ENCODE results near the gene CDH26. TPM values are rescaled to one million over a fixed set of nuclear protein-coding genes. Genes with fewer than 3 reads are reported as not detected.

CDH26 gene
- polyA plus RNA-seq, 1 donor (not counting 4 experiments of a cell fraction or from before 2014, with no cell fraction given), result 1.1 TPM

DNA sequence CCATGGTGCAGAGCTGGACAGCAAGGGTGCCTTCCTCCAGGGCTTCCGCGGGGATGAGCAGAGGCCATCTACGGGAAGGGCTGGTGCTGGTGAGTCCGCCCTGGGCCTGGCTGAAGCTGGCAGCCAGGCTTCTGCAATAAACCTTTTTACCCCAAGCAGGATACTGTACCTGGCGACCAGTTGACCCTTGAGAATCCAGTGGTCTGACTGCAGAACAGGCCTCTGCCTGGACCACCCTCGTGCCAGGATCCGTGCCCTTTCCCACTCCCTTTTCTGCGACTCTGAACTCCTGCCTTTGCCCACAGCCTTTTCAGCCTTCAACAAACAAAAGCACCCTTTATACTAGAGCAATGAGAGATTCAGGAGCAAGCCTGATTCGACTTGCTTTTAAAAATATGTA is 18.9 kb downstream of the CDH26 start:
- no peaks in the 10 kb centered on the region for H3K9me3 ChIP-seq (ENCODE audit: control insufficient read depth, low read depth, low read length)
- no peaks in the 10 kb centered on the region for H4K20me1 ChIP-seq (ENCODE audit: control insufficient read depth, extremely low read depth, insufficient read depth, low read length)
- no peak overlapping the region for H3K9ac ChIP-seq (ENCODE audit: control insufficient read depth, extremely low read depth, insufficient read depth, low read length)
- no peak overlapping the region for H3K27ac ChIP-seq (ENCODE audit: control insufficient read depth, insufficient read depth, low read length)
- H3K79me2 ChIP-seq (ENCODE audit: control insufficient read depth, insufficient read depth, low read length), result no peaks in the 10 kb centered on the region
- H3K36me3 ChIP-seq (ENCODE audit: control insufficient read depth in 2 of 2, extremely low read depth in 1 of 2, insufficient read depth in 2 of 2, low read length in 2 of 2), result no peaks in the 10 kb centered on the region
- H3K4me2 ChIP-seq (ENCODE audit: control insufficient read depth, extremely low read depth, insufficient read depth, low read depth, low read length), result no peak overlapping the region
- no peaks in the 10 kb centered on the region for H3K27me3 ChIP-seq (ENCODE audit: control insufficient read depth, extremely low read depth, insufficient read depth, low read length)
- H3K4me1 ChIP-seq (ENCODE audit: control insufficient read depth, extremely low read depth, insufficient read depth, low read length), result peaks cover 12% of the 10 kb centered on the region
- no peak for DNase-seq (ENCODE audit: low read depth, low spot score)
- FAIRE-seq, result no peak
- dilution Hi-C loops (cut with MboI; ENCODE audit: extremely low pct_ligation_motif_present, low sequenced_read_pairs), result no loop called here
- no peak for TF ChIP-seq EZH2 (IDR thresholded peaks at IDR 0.05; ENCODE audit: low read length)
- TF ChIP-seq, protein P1, sequence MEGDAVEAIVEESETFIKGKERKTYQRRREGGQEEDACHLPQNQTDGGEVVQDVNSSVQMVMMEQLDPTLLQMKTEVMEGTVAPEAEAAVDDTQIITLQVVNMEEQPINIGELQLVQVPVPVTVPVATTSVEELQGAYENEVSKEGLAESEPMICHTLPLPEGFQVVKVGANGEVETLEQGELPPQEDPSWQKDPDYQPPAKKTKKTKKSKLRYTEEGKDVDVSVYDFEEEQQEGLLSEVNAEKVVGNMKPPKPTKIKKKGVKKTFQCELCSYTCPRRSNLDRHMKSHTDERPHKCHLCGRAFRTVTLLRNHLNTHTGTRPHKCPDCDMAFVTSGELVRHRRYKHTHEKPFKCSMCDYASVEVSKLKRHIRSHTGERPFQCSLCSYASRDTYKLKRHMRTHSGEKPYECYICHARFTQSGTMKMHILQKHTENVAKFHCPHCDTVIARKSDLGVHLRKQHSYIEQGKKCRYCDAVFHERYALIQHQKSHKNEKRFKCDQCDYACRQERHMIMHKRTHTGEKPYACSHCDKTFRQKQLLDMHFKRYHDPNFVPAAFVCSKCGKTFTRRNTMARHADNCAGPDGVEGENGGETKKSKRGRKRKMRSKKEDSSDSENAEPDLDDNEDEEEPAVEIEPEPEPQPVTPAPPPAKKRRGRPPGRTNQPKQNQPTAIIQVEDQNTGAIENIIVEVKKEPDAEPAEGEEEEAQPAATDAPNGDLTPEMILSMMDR (optimal IDR thresholded peaks at IDR 0.05 in 1 of 3, IDR thresholded peaks at IDR 0.05 in 1 of 3, conservative IDR thresholded peaks at IDR 0.05 in 1 of 3; ENCODE audit: extremely low read depth in 1 of 3, insufficient read depth in 2 of 3, low read length in 3 of 3), result no peak
- H3K4me3 ChIP-seq (ENCODE audit: control insufficient read depth in 2 of 3, extremely low read depth in 1 of 3, insufficient read depth in 2 of 3, low read depth in 1 of 3, low read length in 3 of 3), result no peak overlapping the region
- H2AFZ ChIP-seq (ENCODE audit: control insufficient read depth, low read length), result no peak overlapping the region
- H3K9me1 ChIP-seq (ENCODE audit: control insufficient read depth, extremely low read depth, insufficient read depth, low read length), result no peaks in the 10 kb centered on the region

DNA sequence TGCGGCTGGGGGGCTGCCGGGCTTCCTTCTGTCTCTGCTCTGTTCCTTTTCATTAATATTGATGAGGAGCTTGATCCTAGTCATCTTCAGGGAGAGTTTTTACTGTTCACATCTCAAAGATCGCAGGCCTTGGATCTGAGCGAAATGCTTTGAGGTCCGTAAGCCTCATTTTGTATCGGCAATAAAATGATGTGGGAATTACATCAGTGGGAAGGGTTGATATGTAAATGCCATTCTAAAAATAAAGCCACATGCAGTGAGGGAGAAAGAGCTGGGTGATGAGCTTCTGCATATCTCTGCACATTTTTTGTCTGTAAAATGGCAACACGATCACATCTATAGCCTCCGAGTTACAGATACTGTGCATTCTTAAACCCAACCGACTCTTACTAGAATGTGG is 24.9 kb downstream of the CDH26 start:
- H3K79me2 ChIP-seq (ENCODE audit: control insufficient read depth, insufficient read depth, low read length), result no peaks in the 10 kb centered on the region
- no peaks in the 10 kb centered on the region for H3K9me1 ChIP-seq (ENCODE audit: control insufficient read depth, extremely low read depth, insufficient read depth, low read length)
- no peak overlapping the region for H2AFZ ChIP-seq (ENCODE audit: control insufficient read depth, low read length)
- no peaks in the 10 kb centered on the region for H3K36me3 ChIP-seq (ENCODE audit: control insufficient read depth in 2 of 2, extremely low read depth in 1 of 2, insufficient read depth in 2 of 2, low read length in 2 of 2)
- H3K27ac ChIP-seq (ENCODE audit: control insufficient read depth, insufficient read depth, low read length), result no peak overlapping the region
- dilution Hi-C loops (cut with MboI; ENCODE audit: extremely low pct_ligation_motif_present, low sequenced_read_pairs), result no loop called here
- H3K4me3 ChIP-seq (ENCODE audit: control insufficient read depth in 2 of 3, extremely low read depth in 1 of 3, insufficient read depth in 2 of 3, low read depth in 1 of 3, low read length in 3 of 3), result no peak overlapping the region
- H3K9me3 ChIP-seq (ENCODE audit: control insufficient read depth, low read depth, low read length), result no peaks in the 10 kb centered on the region
- no peak overlapping the region for H3K9ac ChIP-seq (ENCODE audit: control insufficient read depth, extremely low read depth, insufficient read depth, low read length)
- FAIRE-seq, result no peak
- no peaks in the 10 kb centered on the region for H3K27me3 ChIP-seq (ENCODE audit: control insufficient read depth, extremely low read depth, insufficient read depth, low read length)
- peaks cover 13% of the 10 kb centered on the region for H3K4me1 ChIP-seq (ENCODE audit: control insufficient read depth, extremely low read depth, insufficient read depth, low read length)
- DNase-seq (ENCODE audit: low read depth, low spot score), result no peak
- TF ChIP-seq EZH2 (IDR thresholded peaks at IDR 0.05; ENCODE audit: low read length), result no peak
- TF ChIP-seq, protein P1 (optimal IDR thresholded peaks at IDR 0.05 in 1 of 3, IDR thresholded peaks at IDR 0.05 in 1 of 3, conservative IDR thresholded peaks at IDR 0.05 in 1 of 3; ENCODE audit: extremely low read depth in 1 of 3, insufficient read depth in 2 of 3, low read length in 3 of 3), result no peak
- no peaks in the 10 kb centered on the region for H4K20me1 ChIP-seq (ENCODE audit: control insufficient read depth, extremely low read depth, insufficient read depth, low read length)
- no peak overlapping the region for H3K4me2 ChIP-seq (ENCODE audit: control insufficient read depth, extremely low read depth, insufficient read depth, low read depth, low read length)

Measured in keratinocyte (primary cell).